GM18861 (cell line): Measurements from ENCODE around the gene CNOT4.

Experiments
- ATAC-seq: cut with Tn5 transposase; IDR thresholded peaks from one replicate; pipeline ENCODE4 v1.9.1; 2021; ENCODE audit not compliant: unreplicated experiment

The CNOT4 gene, protein sequence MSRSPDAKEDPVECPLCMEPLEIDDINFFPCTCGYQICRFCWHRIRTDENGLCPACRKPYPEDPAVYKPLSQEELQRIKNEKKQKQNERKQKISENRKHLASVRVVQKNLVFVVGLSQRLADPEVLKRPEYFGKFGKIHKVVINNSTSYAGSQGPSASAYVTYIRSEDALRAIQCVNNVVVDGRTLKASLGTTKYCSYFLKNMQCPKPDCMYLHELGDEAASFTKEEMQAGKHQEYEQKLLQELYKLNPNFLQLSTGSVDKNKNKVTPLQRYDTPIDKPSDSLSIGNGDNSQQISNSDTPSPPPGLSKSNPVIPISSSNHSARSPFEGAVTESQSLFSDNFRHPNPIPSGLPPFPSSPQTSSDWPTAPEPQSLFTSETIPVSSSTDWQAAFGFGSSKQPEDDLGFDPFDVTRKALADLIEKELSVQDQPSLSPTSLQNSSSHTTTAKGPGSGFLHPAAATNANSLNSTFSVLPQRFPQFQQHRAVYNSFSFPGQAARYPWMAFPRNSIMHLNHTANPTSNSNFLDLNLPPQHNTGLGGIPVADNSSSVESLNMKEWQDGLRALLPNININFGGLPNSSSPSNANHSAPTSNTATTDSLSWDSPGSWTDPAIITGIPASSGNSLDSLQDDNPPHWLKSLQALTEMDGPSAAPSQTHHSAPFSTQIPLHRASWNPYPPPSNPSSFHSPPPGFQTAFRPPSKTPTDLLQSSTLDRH

DNA sequence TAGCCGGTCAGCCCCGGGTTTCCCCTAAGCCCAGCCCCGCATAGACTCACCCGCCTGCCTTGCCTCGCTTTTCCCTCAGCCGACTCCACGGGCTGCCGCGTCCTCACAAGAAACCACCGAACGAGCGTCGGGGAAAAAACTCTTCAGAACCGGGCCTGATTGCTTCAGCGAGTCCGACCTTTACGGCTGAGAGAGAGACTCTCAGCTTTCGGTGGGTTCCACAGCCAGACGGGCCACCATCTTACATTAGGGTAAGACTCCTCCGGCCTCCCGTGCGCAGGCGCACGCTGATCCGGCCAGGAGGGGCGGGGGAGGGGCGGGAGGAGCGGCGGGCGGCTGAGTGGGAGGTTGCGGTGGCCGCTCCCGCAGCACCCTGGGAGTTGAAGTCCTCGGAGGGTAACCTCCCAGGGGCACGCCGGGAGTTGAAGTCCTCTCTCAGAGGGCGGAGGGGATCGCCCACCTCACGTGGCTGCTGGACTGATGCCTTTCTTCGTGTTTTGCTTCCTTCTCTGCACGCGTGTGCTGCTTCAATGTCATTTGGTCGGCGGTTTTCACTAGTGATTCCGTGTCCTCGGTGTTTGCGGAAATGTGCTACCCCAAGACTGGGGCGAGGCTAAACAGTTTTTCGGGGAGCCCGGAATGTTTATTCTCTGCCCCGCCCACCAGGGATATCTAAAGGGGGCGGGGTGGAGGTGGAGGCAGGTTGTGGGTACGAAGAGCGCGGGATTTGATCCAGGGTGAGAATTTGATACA lies at the start of gene CNOT4:
TSS of gene CNOT4 (minus strand) at position 264 of the 753 bp plus-strand sequence. CDS start 71,771 bp downstream, outside the sequence.
- peak; percentile 91 for ATAC-seq

DNA sequence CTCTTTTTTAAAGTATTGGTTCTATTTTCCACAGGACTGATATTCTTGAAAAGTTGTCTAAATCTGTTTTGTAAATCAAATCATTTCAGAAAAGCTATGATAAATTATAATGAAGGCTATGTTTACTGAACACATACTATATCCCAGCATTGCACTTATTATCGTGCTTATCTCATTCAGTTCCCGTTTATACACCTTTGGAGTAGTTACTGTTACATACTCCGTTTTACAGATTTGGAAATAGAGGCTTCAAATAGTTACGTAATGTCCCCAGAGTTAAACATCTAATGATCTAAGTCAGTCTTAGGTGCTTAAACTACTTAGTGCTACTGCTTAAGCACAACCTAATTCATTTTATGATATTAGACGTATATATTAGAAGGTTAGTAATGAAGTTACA lies 49.0 kb upstream of the CNOT4 start:
- ATAC-seq, result no peak

DNA sequence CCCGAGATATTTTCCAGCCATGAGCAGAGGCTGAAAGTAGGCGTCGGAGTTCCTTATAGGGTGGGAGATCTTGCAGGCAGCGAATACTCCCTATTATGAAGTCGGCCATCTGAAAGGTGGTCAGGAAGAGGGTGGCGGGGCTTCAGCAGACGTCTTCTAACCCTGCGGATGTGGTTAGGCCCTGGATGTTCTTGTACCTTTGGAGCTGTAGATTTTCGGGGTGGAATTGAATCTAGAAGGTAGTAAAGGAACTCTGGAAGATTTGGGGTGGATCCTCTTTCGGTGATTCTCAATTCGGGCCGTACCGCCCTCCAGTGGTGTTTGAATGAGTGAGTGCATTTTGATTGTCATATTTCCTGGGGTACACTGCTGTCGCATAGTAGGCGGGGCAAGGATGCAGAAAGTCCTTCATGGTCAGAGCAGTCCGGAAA lies 48.5 kb upstream of the CNOT4 start:
- peak; percentile 81 for ATAC-seq

DNA sequence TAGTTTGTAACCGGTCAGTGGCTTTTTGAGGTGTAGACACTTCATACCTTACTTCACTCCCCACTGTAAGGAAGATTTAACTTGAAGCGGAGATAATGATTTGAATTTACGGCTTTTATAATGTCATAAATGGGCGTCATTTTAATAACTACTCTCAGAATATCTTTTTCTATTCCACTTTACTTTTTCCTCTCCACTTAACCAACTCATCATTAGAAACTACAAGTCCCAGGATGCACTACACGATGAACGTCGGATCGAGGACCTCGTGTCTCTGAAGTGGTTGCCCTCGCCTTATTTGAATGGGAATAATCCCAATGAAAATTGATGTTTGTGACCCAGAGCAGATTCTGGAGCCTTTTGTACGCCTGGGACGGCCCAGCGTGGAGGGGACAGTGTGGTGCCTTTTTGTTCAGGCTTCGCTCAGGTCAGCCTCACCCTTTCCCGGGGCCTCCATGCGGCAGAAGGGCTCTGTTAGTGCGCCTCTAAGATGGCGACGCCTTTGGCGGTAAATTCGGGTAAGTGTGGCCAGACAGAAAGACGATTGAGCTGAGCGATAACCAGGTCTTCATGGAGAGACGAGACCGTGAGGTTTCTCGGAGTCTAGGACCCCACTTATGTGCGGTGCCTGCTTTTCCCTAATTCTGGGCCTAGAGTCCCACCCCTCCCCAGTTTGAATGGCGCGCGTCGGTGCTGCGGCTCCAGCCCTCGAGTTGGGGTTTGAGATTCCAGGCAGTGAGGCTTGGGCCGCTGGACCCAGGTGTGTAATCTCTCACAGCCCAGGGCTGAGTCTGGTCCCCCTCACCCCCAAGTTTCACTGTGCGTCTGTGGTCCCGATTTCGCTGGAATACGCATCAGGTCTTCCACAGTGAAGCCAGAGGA lies 47.8 kb upstream of the CNOT4 start, which contains the start of gene NUP205:
TSS of gene NUP205 (plus strand) at position 463 of the 882 bp plus-strand sequence. CDS start at position 491, 28 bp downstream.
- peak; percentile 69 for ATAC-seq

DNA sequence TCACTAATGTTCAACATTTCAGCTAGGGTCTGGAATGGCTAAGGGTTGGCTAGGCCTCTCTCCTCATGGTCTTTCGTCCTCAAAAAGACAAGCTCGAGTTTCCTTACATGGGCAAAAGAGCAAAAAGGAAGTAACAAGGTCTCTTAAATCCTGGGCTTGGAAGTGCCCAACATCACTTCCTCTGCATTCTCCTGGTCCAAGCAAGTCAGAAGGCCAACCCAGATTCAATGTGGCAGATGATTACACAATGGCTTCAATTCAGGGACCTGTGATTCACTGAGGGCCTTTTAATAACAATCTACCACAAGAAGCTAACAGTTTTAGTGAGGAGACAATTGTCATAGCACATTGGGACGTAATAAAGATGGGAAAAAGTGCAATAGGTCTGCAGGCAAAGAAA lies 43.4 kb upstream of the CNOT4 start:
- ATAC-seq, result no peak

DNA sequence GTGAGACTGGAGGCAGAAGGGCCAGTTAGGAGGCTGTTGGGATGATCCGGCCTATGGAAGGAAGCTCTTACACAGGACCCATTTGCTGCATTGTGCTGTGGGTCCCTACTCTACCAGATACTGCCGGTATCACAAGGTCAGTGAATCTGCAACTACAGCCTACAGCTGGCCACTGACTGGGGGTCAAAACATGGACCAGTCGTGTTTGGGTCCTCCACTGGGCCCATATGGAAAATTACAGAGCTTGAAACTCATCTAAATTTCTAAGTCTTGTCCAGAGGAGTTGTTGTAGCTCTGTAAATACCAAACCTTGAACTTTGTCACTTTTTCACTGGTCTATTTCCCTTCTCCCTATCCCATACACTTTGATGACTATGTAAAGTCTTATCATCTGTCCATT lies 42.2 kb upstream of the CNOT4 start:
- no peak for ATAC-seq

DNA sequence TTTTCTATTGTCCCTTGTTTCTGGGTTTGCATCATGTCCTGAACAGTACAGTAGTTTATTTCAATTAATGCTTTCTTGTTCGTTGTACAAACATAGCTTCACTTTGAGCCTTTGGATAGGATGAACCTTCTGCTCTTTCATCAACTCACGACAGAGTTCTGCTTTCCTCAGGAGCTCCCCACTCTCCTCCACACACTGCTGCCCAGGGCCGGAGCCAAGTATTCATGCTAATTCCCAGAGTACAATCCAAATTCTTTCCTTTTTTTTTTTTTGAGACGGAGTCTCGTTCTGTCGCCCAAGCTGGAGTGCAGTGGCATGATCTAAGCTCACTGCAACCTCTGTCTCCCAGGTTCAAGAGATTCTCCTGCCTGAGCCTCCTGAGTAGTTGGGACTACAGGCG lies 40.3 kb upstream of the CNOT4 start:
- no peak for ATAC-seq

DNA sequence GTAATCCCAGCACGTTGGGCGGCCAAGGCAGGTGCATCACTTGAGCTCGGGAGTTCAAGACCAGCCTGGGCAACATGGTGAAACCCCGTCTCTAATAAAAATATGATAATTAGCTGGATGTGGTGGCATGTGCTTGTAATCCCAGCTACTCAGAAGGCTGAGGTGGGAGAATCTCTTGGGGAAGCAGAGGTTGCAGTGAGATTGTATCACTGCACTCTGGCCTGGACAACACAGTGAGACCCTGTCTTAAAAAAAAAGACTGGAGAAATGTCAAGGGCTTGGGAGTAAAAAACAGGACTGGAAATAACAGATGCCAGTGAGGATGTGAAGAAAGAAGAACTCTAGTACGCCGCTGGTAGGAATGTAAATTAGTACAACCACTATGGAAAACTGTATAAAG lies 31.1 kb upstream of the CNOT4 start:
- no peak for ATAC-seq

DNA sequence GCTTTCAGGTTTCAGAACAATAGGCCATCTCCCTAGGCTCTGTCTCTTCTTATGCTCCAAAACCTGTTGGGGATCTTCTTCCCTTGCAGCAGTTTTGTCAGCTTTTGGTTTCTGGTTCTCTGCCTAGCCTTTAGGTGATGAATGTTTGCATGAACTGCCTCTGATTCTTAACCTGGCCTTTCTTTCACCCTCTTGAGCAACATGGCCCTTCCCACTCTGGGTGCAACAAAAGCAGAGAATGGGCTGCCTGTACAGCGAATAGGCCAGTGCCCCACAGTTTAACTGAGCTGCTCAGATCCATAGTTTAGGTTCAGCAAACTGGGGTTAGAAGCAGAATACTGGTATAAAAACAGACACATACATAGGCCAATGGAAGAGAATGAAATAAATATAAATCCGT lies 29.7 kb upstream of the CNOT4 start:
- ATAC-seq, result no peak

DNA sequence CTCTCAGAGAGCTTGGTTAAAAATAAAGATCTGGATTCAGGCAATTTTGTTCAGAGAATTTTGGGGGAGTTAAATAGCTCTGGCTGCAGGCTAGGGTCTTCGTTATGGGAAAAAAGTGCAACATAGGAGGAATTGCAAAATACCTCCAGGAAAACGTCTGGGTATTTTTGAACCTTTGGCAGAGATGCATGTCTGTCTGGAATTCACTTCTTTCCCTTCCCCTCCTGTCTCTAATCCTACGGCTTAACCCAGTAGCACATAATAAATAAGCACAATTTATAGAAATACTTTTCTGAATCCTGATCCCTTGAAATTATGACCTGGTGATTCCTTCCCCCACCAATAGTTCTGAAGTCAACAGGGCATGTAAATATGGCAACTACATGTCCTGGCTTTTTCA lies 28.5 kb upstream of the CNOT4 start:
- no peak for ATAC-seq

DNA sequence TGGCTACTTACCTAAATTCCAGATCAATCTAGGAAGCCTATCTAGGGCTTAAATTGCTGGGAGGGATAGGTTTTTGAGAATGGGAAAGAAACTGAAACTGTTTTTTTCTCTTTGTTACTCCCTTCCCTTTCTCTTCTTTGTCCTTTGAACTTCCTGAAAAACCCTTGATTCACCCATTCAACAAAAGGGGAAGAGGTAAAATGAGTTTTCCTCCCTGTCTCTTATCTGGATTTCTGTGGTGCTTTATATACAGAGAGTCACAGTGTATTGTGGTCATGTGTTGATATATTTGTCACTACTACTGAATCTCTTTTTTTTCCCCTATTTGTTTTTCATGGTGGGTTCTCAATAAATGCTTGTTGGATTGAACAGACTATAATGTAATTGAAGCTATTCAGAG lies 28.0 kb upstream of the CNOT4 start:
- ATAC-seq, result no peak

DNA sequence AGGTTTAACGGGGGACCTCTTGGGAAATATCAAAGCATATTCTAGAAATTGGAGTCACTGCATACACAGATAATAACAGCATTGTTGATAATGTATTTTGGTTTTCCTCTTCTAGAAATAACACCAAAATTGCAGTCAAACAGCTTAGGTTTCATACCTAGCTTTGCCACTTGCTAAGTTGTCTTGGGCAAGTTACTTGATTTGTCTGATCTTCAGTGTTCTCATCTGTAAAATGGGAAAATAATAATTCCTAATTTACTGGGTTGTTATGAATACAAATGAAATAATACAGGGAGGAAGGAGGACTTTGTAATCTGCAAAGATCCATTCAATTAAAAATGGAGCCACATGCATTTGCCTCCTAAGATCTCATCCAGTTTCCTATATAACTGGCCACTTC lies 27.6 kb upstream of the CNOT4 start:
- ATAC-seq, result no peak

DNA sequence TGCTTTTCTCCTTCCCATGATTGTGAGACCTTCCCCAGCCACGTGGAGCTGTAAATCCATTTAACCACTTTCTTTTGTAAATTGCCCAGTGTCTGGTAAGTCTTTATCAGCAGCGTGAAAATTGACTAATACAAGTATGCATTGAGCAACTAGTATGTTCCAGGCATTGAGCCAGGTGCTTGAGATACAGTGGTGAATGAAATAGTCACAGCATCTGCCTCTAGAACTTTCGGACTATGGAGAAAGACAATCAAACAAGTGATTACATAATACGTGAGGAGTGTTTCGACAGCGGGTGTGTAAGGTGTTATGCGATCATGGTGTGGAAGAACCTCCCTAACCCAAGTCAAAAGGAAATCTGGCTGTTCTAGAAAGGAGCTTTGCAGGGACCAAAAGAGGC lies 26.2 kb upstream of the CNOT4 start:
- no peak for ATAC-seq

DNA sequence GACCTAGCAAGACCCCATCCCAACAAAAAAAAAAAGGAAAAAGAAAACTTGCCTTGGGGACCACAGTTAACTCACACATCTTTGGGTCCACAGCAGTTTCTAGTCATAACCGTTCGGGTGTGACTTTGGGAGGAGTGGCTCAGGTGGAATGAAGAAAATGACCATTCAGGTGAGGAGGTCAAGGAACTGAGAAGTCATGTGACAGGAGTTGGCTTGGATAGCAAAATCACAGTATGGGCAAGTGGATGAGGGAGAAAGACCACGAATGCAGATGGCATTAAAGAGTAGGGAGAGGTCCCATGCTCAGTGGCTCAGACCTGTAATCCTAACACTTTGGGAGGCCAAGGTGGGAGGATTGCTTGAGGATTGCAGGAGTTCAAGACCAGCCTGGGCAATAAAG lies 17.1 kb upstream of the CNOT4 start:
- ATAC-seq, result no peak

DNA sequence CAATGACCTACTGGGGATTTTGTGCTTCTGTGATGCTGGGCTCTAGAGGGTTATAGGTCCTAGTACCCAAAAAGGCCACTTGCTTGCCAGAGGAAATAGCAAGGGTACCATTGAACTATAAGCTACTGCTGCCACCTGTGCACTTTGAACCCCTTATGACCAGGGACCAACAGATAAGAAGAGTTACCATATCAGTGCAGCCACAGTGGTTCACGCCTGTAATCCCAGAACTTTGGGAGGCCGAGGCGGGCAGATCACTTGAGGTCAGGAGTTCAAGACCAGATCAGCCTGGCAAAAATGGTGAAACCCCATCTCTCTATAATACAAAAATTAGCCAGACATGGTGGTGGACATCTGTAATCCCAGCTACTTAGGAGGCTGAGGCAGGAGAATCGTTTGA lies 15.5 kb upstream of the CNOT4 start:
- no peak for ATAC-seq

DNA sequence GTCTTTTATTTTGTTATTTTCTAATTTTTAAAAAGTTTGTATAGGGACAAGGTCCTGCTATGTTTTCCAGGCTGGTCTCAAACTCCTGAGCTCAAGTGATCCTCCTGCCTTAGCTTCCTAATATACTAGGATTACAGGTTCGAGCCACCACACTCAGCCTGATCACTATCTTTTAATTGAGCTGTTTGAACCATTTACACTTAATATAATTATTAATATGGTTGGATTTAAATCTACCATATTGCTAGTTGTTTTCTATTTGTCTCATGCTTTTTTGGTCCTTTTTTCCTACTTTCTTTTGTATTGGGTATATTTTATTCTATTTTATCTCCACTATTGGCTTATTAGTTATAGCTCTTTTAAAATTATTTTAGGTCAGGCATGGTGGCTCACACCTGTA lies 13.2 kb upstream of the CNOT4 start:
- ATAC-seq, result no peak

DNA sequence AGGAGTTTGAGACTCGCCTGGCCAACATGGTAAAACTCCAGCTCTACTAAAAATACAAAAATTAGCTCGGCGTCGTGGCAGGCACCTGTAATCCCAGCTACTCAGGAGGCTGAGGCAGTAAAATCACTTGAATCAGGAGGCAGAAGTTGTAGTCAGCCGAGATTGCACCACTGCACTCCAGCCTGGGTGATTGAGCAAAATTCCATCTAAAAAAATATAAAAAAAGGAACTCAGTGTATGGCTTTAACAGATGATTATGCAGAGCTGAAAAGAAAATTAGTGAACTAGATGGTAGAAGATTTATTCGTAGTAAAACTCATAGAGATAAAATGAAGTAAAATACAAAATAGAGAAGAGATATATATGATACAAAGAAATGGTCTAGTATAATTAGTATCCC lies 12.6 kb upstream of the CNOT4 start:
- no peak for ATAC-seq

DNA sequence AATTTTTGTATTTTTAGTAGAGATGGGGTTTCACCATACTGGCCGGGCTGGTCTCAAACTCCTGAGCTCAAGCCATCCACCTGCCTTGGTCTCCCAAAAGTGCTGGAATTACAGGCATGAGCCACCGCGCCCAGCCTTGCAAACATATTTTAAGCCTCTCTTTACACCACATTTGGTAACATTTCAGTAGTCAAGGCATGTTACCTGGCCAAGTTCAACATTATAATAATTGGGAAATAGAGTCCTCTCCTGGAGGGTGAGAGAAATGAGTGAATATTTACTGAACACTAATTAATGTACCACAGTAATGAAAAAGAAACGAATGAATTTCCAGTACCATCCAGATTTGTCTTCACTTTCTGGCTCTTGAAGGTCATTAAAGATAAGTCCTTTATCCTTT lies 10.0 kb upstream of the CNOT4 start:
- ATAC-seq, result no peak

DNA sequence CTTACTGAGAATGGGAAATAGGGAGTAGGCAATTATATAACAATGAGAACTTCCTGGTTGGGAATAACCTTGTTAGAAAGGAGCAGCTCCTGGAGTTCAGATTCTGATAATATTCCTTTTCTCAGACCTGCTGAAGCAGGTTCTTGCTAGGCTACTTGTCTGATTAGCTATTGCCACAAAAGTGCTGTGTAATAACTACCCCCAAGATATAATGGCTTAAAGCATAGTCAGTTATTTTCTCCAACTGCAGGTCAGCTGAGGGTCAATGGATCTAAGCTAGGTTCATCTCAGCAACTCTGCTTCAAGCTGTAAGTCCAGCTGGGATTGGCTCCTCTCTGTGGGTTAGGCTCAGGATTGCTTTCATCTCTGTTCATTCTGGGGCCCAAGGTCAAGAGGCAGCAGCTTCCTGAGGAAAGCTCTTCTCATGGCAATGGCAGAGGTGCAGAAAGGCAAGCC lies 9.4 kb upstream of the CNOT4 start:
- no peak for ATAC-seq

DNA sequence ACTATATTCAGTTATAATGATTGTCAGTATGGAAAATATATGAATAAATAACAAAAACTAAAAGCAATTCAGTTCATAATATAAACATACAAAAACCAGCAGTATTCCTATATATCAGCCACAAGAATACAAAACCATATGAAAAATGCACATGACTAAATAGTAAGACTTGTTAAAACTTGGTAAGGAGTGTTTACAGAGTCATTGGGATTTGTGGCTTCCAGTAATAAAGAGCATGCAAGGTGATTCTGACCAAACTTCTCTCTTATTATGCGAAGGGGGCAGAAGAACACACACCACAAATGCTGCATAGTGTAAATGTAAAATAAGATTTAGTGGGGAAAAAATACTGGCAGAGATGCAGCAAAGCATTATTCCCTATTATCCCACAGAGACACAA lies 8.8 kb upstream of the CNOT4 start:
- no peak for ATAC-seq

DNA sequence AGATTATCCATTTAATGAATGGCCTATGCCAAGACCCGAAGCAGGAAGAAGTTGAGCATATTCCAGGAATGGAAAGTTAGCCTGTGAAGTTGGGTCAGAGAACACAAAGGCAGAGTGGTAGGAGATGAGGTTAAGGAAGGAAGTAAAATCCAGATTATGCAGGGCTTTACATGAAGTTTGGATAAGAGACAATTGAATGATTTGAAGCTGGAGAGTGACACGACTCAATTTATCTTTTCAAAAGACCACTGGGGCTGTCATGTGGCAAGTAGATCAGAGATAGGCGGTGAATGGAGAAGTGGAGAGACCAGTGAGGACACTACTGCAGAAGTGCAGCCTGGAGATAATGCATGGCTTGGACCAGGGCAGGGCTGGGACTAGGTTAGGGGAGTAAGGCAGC lies 7.2 kb upstream of the CNOT4 start:
- no peak for ATAC-seq
